ENCODE data around the gene GRAP2. TPM values are rescaled to one million over a fixed set of nuclear protein-coding genes. Genes with fewer than 3 reads are reported as not detected.

GRAP2 gene
- total and polyA plus RNA-seq, 10 of the 15 experiments (the other 5 are each of a cell fraction or from before 2014, with no cell fraction given): 3.3 to 79.1 (median 59.6) TPM

DNA sequence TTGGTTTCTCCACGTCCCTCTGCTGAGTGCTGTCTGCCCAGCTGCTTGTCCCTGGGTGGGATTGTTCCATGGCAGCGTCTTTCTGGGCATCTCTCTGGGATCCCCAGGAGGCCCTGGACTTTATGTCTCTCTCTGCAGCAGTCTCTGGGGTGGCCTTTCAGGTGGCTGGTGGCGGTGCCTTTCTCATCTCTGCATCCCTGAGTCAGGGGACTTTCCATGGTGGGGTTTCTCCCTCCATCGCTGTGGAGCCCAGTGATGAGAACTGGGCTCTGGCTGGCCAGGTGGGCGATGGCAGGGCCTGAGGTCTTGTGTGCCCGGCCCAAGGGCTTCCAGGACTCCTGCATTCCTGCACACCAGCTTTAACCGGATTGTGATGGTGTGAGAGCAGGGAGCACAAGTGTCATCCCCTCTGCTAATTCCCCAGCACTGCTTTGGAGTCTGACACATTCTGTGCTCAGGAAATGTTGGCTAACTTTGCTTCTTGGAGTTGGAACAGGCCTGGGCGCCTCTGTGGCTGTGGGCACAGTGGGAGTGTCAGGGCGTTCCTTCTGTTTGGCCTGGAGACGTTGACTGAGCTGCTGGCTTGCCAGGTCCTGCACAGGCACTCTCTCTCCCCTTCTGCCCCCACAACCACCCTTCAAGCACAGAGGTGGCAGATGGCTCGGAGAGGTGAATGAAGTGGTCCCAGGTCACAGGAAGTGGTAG is 121.8 kb downstream of the GRAP2 start:
- POLR2A ChIA-PET: interaction anchor here (1.4 kb wide), 1 partner anchor 114 kb away, joined by 3 read pairs; no protein-coding TSS in a partner anchor
- SMC1A ChIA-PET (ENCODE audit: uncharacterized antibody, unreplicated experiment): interaction anchor here (1.2 to 3.6 kb wide), 3 partner anchors 90 to 488 kb away, joined by 3 to 31 read pairs (median 23); partner anchors contain the start of gene RPS19BP1
- Histone ChIP-seq H3K27ac (ENCODE audit: control insufficient read depth, insufficient read depth) (no peak overlapping the region), H3K9me3 (replicated peaks; ENCODE audit: control insufficient read depth, insufficient read depth, low read length) (no peaks in the 10 kb centered on the region), H3K4me1 (ENCODE audit: control insufficient read depth, insufficient read depth, low read length) (no peaks in the 10 kb centered on the region), H3K4me2 (ENCODE audit: control insufficient read depth, insufficient read depth) (no peak overlapping the region), H3K36me3 (ENCODE audit: control insufficient read depth in 2 of 2, insufficient read depth in 2 of 2, low read length in 1 of 2) (no peaks in the 10 kb centered on the region), H2AFZ (ENCODE audit: control insufficient read depth, low read depth, low read length) (no peak overlapping the region), H3K27me3 (replicated peaks in 1 of 2; ENCODE audit: control insufficient read depth in 2 of 2, insufficient read depth in 2 of 2, low read length in 1 of 2) (no peaks in the 10 kb centered on the region; a peak in 2 of 4 replicates), H3K9ac (ENCODE audit: control insufficient read depth, insufficient read depth, low read length) (no peak overlapping the region), H4K20me1 (ENCODE audit: control insufficient read depth, insufficient read depth) (no peaks in the 10 kb centered on the region), H3K4me3 (no peak overlapping the region), H3K79me2 (ENCODE audit: control insufficient read depth, insufficient read depth, low read length) (no peaks in the 10 kb centered on the region)
- CTCF ChIA-PET: interaction anchor here (0.5 to 6.6 kb wide), 9 partner anchors 12 to 482 kb away, joined by 3 to 157 read pairs (median 13); no protein-coding TSS in a partner anchor
- 15% methylated on average over 11 of the region's 11 CpGs for WGBS (ENCODE audit: insufficient coverage, insufficient replicate concordance, low lambda C conversion rate, missing lambda C conversion rate)
- FAIRE-seq (no peak), ATAC-seq (peak; percentile 67), DNase-seq (ENCODE audit: low read depth, low spot score) (no peak)
- TF ChIP-seq, protein P1, sequence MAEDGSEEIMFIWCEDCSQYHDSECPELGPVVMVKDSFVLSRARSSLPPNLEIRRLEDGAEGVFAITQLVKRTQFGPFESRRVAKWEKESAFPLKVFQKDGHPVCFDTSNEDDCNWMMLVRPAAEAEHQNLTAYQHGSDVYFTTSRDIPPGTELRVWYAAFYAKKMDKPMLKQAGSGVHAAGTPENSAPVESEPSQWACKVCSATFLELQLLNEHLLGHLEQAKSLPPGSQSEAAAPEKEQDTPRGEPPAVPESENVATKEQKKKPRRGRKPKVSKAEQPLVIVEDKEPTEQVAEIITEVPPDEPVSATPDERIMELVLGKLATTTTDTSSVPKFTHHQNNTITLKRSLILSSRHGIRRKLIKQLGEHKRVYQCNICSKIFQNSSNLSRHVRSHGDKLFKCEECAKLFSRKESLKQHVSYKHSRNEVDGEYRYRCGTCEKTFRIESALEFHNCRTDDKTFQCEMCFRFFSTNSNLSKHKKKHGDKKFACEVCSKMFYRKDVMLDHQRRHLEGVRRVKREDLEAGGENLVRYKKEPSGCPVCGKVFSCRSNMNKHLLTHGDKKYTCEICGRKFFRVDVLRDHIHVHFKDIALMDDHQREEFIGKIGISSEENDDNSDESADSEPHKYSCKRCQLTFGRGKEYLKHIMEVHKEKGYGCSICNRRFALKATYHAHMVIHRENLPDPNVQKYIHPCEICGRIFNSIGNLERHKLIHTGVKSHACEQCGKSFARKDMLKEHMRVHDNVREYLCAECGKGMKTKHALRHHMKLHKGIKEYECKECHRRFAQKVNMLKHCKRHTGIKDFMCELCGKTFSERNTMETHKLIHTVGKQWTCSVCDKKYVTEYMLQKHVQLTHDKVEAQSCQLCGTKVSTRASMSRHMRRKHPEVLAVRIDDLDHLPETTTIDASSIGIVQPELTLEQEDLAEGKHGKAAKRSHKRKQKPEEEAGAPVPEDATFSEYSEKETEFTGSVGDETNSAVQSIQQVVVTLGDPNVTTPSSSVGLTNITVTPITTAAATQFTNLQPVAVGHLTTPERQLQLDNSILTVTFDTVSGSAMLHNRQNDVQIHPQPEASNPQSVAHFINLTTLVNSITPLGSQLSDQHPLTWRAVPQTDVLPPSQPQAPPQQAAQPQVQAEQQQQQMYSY (CRISPR knock-in tag; IDR thresholded peaks at IDR 0.05): no peak
- TF ChIP-seq SRF (IDR thresholded peaks at IDR 0.05; ENCODE audit: low read depth in 2 of 2, low read length in 2 of 2) (no peak), SREBF2 (IDR thresholded peaks at IDR 0.05; ENCODE audit: low read length) (no peak), EZH2 (IDR thresholded peaks at IDR 0.05; ENCODE audit: borderline replicate concordance, control insufficient read depth, low read depth, low read length) (no peak), CBFB (IDR thresholded peaks at IDR 0.05; ENCODE audit: low read depth) (no peak)
- TF ChIP-seq, protein P2, sequence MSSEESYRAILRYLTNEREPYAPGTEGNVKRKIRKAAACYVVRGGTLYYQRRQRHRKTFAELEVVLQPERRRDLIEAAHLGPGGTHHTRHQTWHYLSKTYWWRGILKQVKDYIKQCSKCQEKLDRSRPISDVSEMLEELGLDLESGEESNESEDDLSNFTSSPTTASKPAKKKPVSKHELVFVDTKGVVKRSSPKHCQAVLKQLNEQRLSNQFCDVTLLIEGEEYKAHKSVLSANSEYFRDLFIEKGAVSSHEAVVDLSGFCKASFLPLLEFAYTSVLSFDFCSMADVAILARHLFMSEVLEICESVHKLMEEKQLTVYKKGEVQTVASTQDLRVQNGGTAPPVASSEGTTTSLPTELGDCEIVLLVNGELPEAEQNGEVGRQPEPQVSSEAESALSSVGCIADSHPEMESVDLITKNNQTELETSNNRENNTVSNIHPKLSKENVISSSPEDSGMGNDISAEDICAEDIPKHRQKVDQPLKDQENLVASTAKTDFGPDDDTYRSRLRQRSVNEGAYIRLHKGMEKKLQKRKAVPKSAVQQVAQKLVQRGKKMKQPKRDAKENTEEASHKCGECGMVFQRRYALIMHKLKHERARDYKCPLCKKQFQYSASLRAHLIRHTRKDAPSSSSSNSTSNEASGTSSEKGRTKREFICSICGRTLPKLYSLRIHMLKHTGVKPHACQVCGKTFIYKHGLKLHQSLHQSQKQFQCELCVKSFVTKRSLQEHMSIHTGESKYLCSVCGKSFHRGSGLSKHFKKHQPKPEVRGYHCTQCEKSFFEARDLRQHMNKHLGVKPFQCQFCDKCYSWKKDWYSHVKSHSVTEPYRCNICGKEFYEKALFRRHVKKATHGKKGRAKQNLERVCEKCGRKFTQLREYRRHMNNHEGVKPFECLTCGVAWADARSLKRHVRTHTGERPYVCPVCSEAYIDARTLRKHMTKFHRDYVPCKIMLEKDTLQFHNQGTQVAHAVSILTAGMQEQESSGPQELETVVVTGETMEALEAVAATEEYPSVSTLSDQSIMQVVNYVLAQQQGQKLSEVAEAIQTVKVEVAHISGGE (CRISPR knock-in tag; IDR thresholded peaks at IDR 0.05): no peak
- RAD21 ChIA-PET (ENCODE audit: unreplicated experiment): interaction anchor here (1.0 to 4.1 kb wide), 7 partner anchors 77 to 479 kb away, joined by 3 to 36 read pairs (median 9); no protein-coding TSS in a partner anchor
- BruUV-seq (replicated peaks): no TSS peak
- in situ Hi-C loops (cut with MboI): no loop called here
- intact Hi-C loops (cut with micrococcal nuclease; ENCODE audit: unreplicated experiment): loop anchor here (5.0 to 10.0 kb wide), 3 partner anchors 88 to 485 kb away; no protein-coding TSS in a partner anchor
